Measurements from ENCODE around the gene CXXC5. TPM values are rescaled to one million over a fixed set of nuclear protein-coding genes. Genes with fewer than 3 reads are reported as not detected.

Gene CXXC5
- total RNA-seq, 1 donor from 2014 or later = 88.2 TPM

DNA sequence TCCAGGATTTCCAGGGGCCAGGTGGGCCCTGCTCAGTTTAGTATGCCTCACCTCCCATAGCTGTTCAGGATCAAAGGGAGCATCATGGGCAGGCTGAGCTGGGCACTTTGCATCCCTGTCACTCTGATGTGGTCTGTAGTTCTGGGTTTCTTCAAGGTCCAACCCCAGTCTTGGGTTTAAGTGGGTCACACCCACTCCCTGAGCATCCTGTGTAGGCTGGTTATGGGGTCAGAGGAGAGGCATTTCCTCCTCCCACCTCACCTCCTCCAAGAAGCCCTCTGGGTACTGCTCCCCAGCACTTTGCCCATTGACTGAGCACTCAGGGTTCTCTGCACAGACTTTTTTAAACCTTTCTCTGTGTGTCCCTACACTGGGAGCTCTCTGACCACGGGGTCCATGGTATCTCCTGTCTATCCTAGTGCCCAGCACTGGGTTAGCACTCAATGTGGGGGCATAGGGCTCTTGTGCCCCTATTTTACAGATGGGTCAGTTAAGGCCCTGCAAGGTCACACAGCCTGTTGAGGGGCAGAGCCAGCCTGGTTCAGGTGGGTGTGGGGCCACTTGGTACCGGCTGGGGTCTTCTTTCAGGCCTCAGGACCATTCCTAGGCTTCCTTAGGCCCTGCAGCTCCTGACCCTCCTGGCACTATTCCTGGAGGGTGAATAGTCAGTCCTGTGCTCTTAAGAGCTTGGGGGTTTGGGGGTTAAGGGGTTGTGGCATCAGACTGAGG, 19.0 kb downstream of the CXXC5 start:
- peaks cover 31% of the 10 kb centered on the region for H3K4me1 Mint-ChIP-seq (ENCODE audit: low read depth)
- no peak overlapping the region for H3K4me3 Mint-ChIP-seq (ENCODE audit: low read depth)
- TF ChIP-seq, protein P1, sequence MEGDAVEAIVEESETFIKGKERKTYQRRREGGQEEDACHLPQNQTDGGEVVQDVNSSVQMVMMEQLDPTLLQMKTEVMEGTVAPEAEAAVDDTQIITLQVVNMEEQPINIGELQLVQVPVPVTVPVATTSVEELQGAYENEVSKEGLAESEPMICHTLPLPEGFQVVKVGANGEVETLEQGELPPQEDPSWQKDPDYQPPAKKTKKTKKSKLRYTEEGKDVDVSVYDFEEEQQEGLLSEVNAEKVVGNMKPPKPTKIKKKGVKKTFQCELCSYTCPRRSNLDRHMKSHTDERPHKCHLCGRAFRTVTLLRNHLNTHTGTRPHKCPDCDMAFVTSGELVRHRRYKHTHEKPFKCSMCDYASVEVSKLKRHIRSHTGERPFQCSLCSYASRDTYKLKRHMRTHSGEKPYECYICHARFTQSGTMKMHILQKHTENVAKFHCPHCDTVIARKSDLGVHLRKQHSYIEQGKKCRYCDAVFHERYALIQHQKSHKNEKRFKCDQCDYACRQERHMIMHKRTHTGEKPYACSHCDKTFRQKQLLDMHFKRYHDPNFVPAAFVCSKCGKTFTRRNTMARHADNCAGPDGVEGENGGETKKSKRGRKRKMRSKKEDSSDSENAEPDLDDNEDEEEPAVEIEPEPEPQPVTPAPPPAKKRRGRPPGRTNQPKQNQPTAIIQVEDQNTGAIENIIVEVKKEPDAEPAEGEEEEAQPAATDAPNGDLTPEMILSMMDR (IDR thresholded peaks at IDR 0.05; ENCODE audit: unreplicated experiment) = no peak
- no peaks in the 10 kb centered on the region for H3K36me3 Mint-ChIP-seq (ENCODE audit: insufficient read depth)
- H3K9me3 Mint-ChIP-seq (ENCODE audit: low read depth) = no peaks in the 10 kb centered on the region
- no peaks in the 10 kb centered on the region for H3K27me3 Mint-ChIP-seq
- no peak for DNase-seq (ENCODE audit: low spot score, unreplicated experiment)
- H3K27ac Mint-ChIP-seq = peak overlapping the region; percentile 13

DNA sequence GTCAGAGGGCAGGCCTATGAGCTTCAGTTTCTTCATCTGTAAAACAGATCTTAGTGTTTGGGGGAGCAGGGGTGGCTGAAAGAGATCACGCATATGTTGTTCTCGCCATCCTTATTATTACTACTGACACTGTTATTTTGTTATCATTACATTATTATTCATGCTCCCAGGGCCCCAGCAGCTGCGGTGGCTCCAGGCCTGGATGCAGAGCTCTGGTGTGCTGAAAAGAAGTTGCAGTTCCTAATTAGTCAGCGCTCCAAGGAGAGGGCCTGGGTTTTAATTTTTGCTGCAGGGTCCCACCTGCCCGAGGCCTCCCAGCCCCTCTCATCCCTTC, 19.5 kb downstream of the CXXC5 start:
- TF ChIP-seq, protein P1 (IDR thresholded peaks at IDR 0.05; ENCODE audit: unreplicated experiment) = no peak
- no peaks in the 10 kb centered on the region for H3K9me3 Mint-ChIP-seq (ENCODE audit: low read depth)
- no peak for DNase-seq (ENCODE audit: low spot score, unreplicated experiment)
- H3K4me3 Mint-ChIP-seq (ENCODE audit: low read depth) = no peak overlapping the region
- no peaks in the 10 kb centered on the region for H3K36me3 Mint-ChIP-seq (ENCODE audit: insufficient read depth)
- no peaks in the 10 kb centered on the region for H3K27me3 Mint-ChIP-seq
- peaks cover 33% of the 10 kb centered on the region for H3K4me1 Mint-ChIP-seq (ENCODE audit: low read depth)
- peak overlapping the region; percentile 13 for H3K27ac Mint-ChIP-seq

DNA sequence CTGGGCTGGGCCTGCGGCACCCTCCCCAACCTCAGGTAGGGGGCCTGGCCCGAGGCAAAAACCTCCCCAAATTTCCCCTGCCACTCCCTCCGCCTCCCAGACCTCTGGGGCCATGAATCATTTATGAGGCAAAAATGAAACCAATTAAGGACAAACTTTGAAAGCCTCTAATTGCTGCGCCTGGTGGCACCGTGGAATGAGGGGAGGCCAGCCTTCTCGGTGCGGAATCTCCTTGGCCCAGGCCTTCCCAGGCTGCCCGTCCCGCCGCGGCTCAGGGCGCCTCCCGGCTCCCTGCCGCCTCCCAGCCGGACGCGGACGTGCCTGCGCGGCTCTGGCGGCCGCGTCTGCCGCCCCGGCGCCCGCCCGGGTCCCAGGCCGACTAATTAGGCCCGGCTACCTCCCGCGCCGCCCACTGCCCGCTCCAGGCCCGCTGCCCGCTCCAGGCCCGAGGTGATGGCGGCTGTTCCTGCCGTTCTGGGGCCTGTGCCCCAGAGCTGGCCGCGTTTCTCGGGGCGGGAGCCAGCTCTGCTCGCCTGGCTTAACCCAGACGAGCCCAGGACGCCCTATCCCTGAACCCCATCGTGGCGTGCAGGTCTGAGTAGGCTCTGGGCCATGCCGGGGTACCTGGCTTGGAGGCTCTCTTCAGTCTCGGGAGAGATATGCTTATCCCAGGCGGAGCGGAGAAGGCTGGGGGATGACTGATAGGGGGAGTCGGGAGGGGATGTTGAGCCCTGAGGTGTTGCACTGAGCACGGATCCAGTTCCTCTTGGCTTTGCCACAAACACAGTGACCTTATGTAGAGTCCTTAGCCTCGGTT, 20.1 kb downstream of the CXXC5 start:
- no peak overlapping the region for H3K4me3 Mint-ChIP-seq (ENCODE audit: low read depth)
- no peak for DNase-seq (ENCODE audit: low spot score, unreplicated experiment)
- H3K27me3 Mint-ChIP-seq = no peaks in the 10 kb centered on the region
- H3K36me3 Mint-ChIP-seq (ENCODE audit: insufficient read depth) = no peaks in the 10 kb centered on the region
- TF ChIP-seq, protein P1 (IDR thresholded peaks at IDR 0.05; ENCODE audit: unreplicated experiment) = no peak
- H3K27ac Mint-ChIP-seq = no peak overlapping the region
- peaks cover 32% of the 10 kb centered on the region for H3K4me1 Mint-ChIP-seq (ENCODE audit: low read depth)
- H3K9me3 Mint-ChIP-seq (ENCODE audit: low read depth) = no peaks in the 10 kb centered on the region

DNA sequence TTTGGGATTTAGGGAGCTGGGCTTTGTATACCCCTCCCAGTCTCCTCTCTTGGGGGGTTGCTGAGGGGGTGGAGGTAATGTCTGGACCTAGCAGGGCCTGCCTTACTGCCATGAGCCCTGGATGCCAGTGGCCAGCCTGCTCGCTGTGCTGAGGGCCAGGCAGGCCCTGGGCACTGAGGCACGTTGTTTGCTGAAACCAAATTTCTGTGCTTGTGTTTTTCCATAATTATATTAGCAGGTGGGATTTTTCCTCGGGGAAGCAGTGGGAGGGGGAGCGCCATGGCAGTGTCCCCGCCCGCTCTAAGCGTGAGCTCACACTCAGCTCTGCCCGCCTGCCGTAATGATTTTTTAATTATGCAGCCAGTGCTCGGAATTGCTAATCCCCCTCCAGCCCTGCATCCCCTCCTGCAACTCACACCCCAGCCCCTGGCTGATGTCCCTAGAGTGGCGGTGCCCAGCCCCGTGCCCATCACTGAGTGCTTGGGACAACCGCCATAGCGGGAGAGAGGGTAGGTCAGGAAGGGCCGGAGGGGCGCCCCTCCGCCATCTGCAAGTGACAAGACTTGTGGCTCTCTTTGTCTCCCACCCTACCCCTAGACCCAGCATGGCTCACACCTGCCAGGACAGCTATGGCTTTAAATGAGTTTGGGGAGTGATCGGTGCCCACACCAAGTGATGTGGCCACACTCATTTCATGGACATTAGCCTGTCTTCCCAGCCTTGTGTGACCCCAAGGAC, 20.9 kb downstream of the CXXC5 start:
- Mint-ChIP-seq H3K4me1 (ENCODE audit: low read depth) (peaks cover 30% of the 10 kb centered on the region), H3K36me3 (ENCODE audit: insufficient read depth) (no peaks in the 10 kb centered on the region), H3K4me3 (ENCODE audit: low read depth) (peak overlapping the region; percentile 3), H3K27ac (peak overlapping the region; percentile 85), H3K27me3 (no peaks in the 10 kb centered on the region), H3K9me3 (ENCODE audit: low read depth) (no peaks in the 10 kb centered on the region)
- TF ChIP-seq, protein P1 (IDR thresholded peaks at IDR 0.05; ENCODE audit: unreplicated experiment) = no peak
- no peak for DNase-seq (ENCODE audit: low spot score, unreplicated experiment)
